ENCODE data around the gene NELL2.

NELL2 gene

GRCh38 chr12:44462729-44463128, 413.4 kb downstream of the NELL2 start:
- TF ChIP-seq, protein P1, sequence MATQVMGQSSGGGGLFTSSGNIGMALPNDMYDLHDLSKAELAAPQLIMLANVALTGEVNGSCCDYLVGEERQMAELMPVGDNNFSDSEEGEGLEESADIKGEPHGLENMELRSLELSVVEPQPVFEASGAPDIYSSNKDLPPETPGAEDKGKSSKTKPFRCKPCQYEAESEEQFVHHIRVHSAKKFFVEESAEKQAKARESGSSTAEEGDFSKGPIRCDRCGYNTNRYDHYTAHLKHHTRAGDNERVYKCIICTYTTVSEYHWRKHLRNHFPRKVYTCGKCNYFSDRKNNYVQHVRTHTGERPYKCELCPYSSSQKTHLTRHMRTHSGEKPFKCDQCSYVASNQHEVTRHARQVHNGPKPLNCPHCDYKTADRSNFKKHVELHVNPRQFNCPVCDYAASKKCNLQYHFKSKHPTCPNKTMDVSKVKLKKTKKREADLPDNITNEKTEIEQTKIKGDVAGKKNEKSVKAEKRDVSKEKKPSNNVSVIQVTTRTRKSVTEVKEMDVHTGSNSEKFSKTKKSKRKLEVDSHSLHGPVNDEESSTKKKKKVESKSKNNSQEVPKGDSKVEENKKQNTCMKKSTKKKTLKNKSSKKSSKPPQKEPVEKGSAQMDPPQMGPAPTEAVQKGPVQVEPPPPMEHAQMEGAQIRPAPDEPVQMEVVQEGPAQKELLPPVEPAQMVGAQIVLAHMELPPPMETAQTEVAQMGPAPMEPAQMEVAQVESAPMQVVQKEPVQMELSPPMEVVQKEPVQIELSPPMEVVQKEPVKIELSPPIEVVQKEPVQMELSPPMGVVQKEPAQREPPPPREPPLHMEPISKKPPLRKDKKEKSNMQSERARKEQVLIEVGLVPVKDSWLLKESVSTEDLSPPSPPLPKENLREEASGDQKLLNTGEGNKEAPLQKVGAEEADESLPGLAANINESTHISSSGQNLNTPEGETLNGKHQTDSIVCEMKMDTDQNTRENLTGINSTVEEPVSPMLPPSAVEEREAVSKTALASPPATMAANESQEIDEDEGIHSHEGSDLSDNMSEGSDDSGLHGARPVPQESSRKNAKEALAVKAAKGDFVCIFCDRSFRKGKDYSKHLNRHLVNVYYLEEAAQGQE (IDR thresholded peaks at IDR 0.05; ENCODE audit: insufficient read depth in 1 of 2, low read depth in 2 of 2, low read length in 2 of 2) = no peak
- TF ChIP-seq TAF1 (IDR thresholded peaks at IDR 0.05; ENCODE audit: borderline replicate concordance, insufficient read depth, low read length) = no peak

GRCh38 chr12:44460261-44460660, 415.9 kb downstream of the NELL2 start:
- TF ChIP-seq POLR2AphosphoS5 (IDR thresholded peaks at IDR 0.05; ENCODE audit: low read depth, low read length) (no peak), TAF1 (IDR thresholded peaks at IDR 0.05; ENCODE audit: borderline replicate concordance, insufficient read depth, low read length) (no peak), FOXP2 (optimal IDR thresholded peaks at IDR 0.05; ENCODE audit: borderline replicate concordance, extremely low read depth, extremely low read length, insufficient read depth) (no peak), SIN3A (IDR thresholded peaks at IDR 0.05; ENCODE audit: borderline replicate concordance, insufficient read depth, low read length) (no peak)
- TF ChIP-seq, protein P1 (IDR thresholded peaks at IDR 0.05; ENCODE audit: insufficient read depth in 1 of 2, low read depth in 2 of 2, low read length in 2 of 2) = no peak

- no peak for TF ChIP-seq POLR2AphosphoS5 (IDR thresholded peaks at IDR 0.05; ENCODE audit: low read depth, low read length)
- TF ChIP-seq TAF1 (IDR thresholded peaks at IDR 0.05; ENCODE audit: borderline replicate concordance, insufficient read depth, low read length) = no peak
- TF ChIP-seq, protein P1 (IDR thresholded peaks at IDR 0.05; ENCODE audit: insufficient read depth in 1 of 2, low read depth in 2 of 2, low read length in 2 of 2) = no peak
- TF ChIP-seq FOXP2 (optimal IDR thresholded peaks at IDR 0.05; ENCODE audit: borderline replicate concordance, extremely low read depth, extremely low read length, insufficient read depth) = no peak
- no peak for TF ChIP-seq SIN3A (IDR thresholded peaks at IDR 0.05; ENCODE audit: borderline replicate concordance, insufficient read depth, low read length)
Measured at GRCh38 chr12:44459569-44459968, 416.5 kb downstream of the NELL2 start.

Data from PFSK-1 (cell line).